Astrocyte (in vitro differentiated cells and primary cell): ENCODE results near the gene PRRT1B.

Experiments
- CTCF ChIP-seq: IDR thresholded peaks from 2 replicates; pipeline ENCODE4 v1.5.1; 2011; ENCODE audit warnings: low read depth, mild to moderate bottlenecking, inconsistent platforms, low read length, moderate library complexity; ENCODE audit not compliant: insufficient read depth
- EZH2 ChIP-seq: IDR thresholded peaks from 2 replicates; pipeline ENCODE4 v1.6.1; 2012; ENCODE audit warnings: mild to moderate bottlenecking, low read length, inconsistent platforms; ENCODE audit not compliant: insufficient read depth

- TF ChIP-seq CTCF (no peak), EZH2 (no peak)
These were observed 32.7 kb downstream of the PRRT1B start for GRCh38 chr9:131578021-131578420.
